ENCODE data around the gene FCAMR.

Gene FCAMR

DNA sequence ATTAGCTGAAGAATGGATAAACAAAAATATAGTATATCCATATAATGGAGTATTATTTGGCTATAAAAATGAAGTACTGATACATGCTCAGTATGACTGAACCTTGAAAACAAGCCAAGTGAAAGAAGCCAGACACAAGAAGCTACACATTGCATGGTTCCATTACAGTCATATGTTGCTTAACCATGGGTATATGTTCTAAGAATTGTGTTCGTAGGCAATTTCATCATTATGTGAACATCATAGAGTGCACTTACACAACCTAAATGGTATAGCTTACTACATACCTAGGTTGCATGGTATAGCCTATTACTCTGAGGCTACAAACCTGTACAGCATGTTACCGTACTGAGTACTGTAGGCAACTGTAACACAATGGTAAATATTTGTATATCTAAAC is 28.6 kb upstream of the FCAMR start (continued):
- no peak for TF ChIP-seq ZNF513 (tag by site-specific recombination; IDR thresholded peaks at IDR 0.05)
- no peak for TF ChIP-seq ZNF133 (tag by site-specific recombination; IDR thresholded peaks at IDR 0.05)

GRCh38 chr1:206992790-206993189 is 22.5 kb upstream of the FCAMR start:
- Histone ChIP-seq H3K27ac (ENCODE audit: extremely low read depth, low read depth, low read length) (no peak overlapping the region), H3K9me3 (ENCODE audit: control insufficient read depth, insufficient read depth, low read depth, low read length) (no peaks in the 10 kb centered on the region), H3K36me3 (ENCODE audit: control insufficient read depth in 2 of 2, insufficient read depth in 1 of 2, low read length in 2 of 2) (no peaks in the 10 kb centered on the region), H3K4me1 (ENCODE audit: control insufficient read depth, insufficient read depth, low read length) (no peaks in the 10 kb centered on the region), H3K4me3 (ENCODE audit: low read depth, low read length) (no peak overlapping the region)
- ChIA-PET CTCF (interaction anchor here (0.6 to 1.9 kb wide), 3 partner anchors 11 to 1658 kb away, joined by 3 to 10 read pairs (median 6); no protein-coding TSS in a partner anchor), POLR2A (no interaction called here)
- no peak for TF ChIP-seq ZFHX2 (tag by site-specific recombination; conservative IDR thresholded peaks at IDR 0.05)
- TF ChIP-seq YY2 (tag by site-specific recombination; IDR thresholded peaks at IDR 0.05): no peak
- no peak for TF ChIP-seq ZNF596 (tag by site-specific recombination; IDR thresholded peaks at IDR 0.05)
- TF ChIP-seq ZNF560 (tag by site-specific recombination; IDR thresholded peaks at IDR 0.05; ENCODE audit: borderline replicate concordance): no peak
- TF ChIP-seq ZNF544 (tag by site-specific recombination; IDR thresholded peaks at IDR 0.05): no peak

DNA sequence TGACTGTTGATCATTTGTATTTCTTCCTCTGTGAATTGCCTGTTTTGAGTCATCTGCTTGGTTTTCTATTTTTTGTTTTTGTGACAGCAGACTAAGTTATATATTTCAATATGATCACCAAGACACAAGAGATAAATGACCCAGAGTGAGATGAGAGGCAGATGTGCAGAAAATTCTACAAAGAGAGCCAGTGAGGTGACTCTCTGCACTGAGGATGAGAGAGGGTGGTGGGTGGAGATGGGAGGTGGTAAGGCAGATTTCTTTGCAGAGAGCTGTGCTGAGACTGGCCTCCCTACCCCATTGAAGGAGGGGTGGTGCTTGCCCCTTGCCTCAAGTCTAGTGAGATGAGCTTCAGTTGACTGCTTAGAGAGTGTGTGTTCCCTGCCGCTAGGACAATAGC is 17.6 kb upstream of the FCAMR start:
- ChIA-PET CTCF (interaction anchor here (0.9 to 1.0 kb wide), 2 partner anchors 75 to 417 kb away, joined by 3 read pairs; no protein-coding TSS in a partner anchor), POLR2A (no interaction called here)
- Histone ChIP-seq H3K9me3 (ENCODE audit: control insufficient read depth, insufficient read depth, low read depth, low read length) (no peaks in the 10 kb centered on the region), H3K27ac (ENCODE audit: extremely low read depth, low read depth, low read length) (no peak overlapping the region), H3K36me3 (ENCODE audit: control insufficient read depth in 2 of 2, insufficient read depth in 1 of 2, low read length in 2 of 2) (no peaks in the 10 kb centered on the region), H3K4me1 (ENCODE audit: control insufficient read depth, insufficient read depth, low read length) (no peaks in the 10 kb centered on the region), H3K4me3 (ENCODE audit: low read depth, low read length) (no peak overlapping the region)
- TF ChIP-seq ZNF549 (tag by site-specific recombination; IDR thresholded peaks at IDR 0.05): no peak
- TF ChIP-seq, protein P1, sequence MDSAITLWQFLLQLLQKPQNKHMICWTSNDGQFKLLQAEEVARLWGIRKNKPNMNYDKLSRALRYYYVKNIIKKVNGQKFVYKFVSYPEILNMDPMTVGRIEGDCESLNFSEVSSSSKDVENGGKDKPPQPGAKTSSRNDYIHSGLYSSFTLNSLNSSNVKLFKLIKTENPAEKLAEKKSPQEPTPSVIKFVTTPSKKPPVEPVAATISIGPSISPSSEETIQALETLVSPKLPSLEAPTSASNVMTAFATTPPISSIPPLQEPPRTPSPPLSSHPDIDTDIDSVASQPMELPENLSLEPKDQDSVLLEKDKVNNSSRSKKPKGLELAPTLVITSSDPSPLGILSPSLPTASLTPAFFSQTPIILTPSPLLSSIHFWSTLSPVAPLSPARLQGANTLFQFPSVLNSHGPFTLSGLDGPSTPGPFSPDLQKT (IDR thresholded peaks at IDR 0.05; ENCODE audit: borderline replicate concordance, low read depth, low read length): no peak
- no peak for TF ChIP-seq REPIN1 (tag by site-specific recombination; IDR thresholded peaks at IDR 0.05; ENCODE audit: low read depth)
- TF ChIP-seq ZNF529 (tag by site-specific recombination; IDR thresholded peaks at IDR 0.05; ENCODE audit: insufficient replicate concordance): no peak
- TF ChIP-seq ZNF488 (tag by site-specific recombination; IDR thresholded peaks at IDR 0.05): no peak
- no peak for TF ChIP-seq BCL11A (tag by site-specific recombination; IDR thresholded peaks at IDR 0.05; ENCODE audit: low read depth)
- TF ChIP-seq WT1 (tag by site-specific recombination; IDR thresholded peaks at IDR 0.05): no peak
- TF ChIP-seq, protein P2, sequence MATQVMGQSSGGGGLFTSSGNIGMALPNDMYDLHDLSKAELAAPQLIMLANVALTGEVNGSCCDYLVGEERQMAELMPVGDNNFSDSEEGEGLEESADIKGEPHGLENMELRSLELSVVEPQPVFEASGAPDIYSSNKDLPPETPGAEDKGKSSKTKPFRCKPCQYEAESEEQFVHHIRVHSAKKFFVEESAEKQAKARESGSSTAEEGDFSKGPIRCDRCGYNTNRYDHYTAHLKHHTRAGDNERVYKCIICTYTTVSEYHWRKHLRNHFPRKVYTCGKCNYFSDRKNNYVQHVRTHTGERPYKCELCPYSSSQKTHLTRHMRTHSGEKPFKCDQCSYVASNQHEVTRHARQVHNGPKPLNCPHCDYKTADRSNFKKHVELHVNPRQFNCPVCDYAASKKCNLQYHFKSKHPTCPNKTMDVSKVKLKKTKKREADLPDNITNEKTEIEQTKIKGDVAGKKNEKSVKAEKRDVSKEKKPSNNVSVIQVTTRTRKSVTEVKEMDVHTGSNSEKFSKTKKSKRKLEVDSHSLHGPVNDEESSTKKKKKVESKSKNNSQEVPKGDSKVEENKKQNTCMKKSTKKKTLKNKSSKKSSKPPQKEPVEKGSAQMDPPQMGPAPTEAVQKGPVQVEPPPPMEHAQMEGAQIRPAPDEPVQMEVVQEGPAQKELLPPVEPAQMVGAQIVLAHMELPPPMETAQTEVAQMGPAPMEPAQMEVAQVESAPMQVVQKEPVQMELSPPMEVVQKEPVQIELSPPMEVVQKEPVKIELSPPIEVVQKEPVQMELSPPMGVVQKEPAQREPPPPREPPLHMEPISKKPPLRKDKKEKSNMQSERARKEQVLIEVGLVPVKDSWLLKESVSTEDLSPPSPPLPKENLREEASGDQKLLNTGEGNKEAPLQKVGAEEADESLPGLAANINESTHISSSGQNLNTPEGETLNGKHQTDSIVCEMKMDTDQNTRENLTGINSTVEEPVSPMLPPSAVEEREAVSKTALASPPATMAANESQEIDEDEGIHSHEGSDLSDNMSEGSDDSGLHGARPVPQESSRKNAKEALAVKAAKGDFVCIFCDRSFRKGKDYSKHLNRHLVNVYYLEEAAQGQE (tag by site-specific recombination; IDR thresholded peaks at IDR 0.05): no peak
- TF ChIP-seq PRDM4 (tag by site-specific recombination; IDR thresholded peaks at IDR 0.05): no peak
- no peak for TF ChIP-seq ZNF561 (tag by site-specific recombination; IDR thresholded peaks at IDR 0.05; ENCODE audit: borderline replicate concordance)
- no peak for TF ChIP-seq ZBTB11 (tag by site-specific recombination; conservative IDR thresholded peaks at IDR 0.05; ENCODE audit: low read depth)
- no peak for TF ChIP-seq ZBTB20 (tag by site-specific recombination; IDR thresholded peaks at IDR 0.05)
- no peak for TF ChIP-seq GLIS1 (tag by site-specific recombination; IDR thresholded peaks at IDR 0.05)
- no peak for TF ChIP-seq ZNF202 (tag by site-specific recombination; IDR thresholded peaks at IDR 0.05; ENCODE audit: borderline replicate concordance)

Measured in HEK293 (cell line).